Panc1 (cell line): ENCODE results near the gene CEACAM21. TPM values are rescaled to one million over a fixed set of nuclear protein-coding genes. Genes with fewer than 3 reads are reported as not detected.

ENCODE experiments used
- ATAC-seq: fragments of 200-7000 bp; cut with Tn5 transposase; 2 replicates; pipeline ENCODE4 v1.9.1; 2020; ENCODE audit warnings: mild to moderate bottlenecking, moderate library complexity
- BruUV-seq: library from RNA; stranded (reverse); fragments of 400-500 nt; replicated peaks from 2 replicates; lab custom pipeline; 2021; lab: Mats Ljungman, UMichigan
- CTCF ChIA-PET: fragments of 300-600 bp; sonication (Branson Sonifier 250); formaldehyde crosslinking; loops from one replicate; lab custom pipeline; 2022; ENCODE audit warnings: antibody characterized with exemption; lab: Charles Lee
- POLR2A ChIA-PET: fragments of 300-600 bp; sonication (Branson Sonifier 250); formaldehyde crosslinking; loops from one replicate; lab custom pipeline; 2022; ENCODE audit warnings: antibody characterized with exemption; lab: Charles Lee
- DNase-seq: peaks from one replicate; pipeline ENCODE4 v3.0.0-alpha.2; 2010; ENCODE audit warnings: low read depth, low spot score
- H3K27ac ChIP-seq: 2 replicates; pipeline ENCODE4 v1.5.1; 2011; ENCODE audit warnings: mild to moderate bottlenecking, low read length, inconsistent platforms
- H3K27me3 ChIP-seq: fragments of 200-500 bp; sonication (Bioruptor generic); 2 replicates; pipeline ENCODE4 v1.6.0; 2014; ENCODE audit warnings: low read length, inconsistent platforms; ENCODE audit not compliant: control insufficient read depth, insufficient read depth
- H3K36me3 ChIP-seq: fragments of 200-500 bp; sonication (Bioruptor generic); 2 replicates; pipeline ENCODE4 v1.5.1; 2014; ENCODE audit warnings: inconsistent platforms, mild to moderate bottlenecking, low read length, moderate library complexity; ENCODE audit not compliant: control insufficient read depth, insufficient read depth
- H3K4me1 ChIP-seq: 2 replicates; pipeline ENCODE4 v1.5.1; 2011; ENCODE audit warnings: inconsistent platforms, mild to moderate bottlenecking, low read length, moderate library complexity; ENCODE audit not compliant: control insufficient read depth, insufficient read depth
- H3K4me3 ChIP-seq, 2 experiments: 2 replicates each; pipeline ENCODE4 v1.5.1; 2011 to 2012; ENCODE audit warnings: low read depth in 2 of 2, low read length in 2 of 2, mild to moderate bottlenecking in 2 of 2, inconsistent platforms in 1 of 2, moderate library complexity in 1 of 2
- H3K9me3 ChIP-seq: fragments of 200-500 bp; sonication (Bioruptor generic); 2 replicates; pipeline ENCODE4 v1.5.1; 2014; ENCODE audit warnings: low read depth, mild to moderate bottlenecking, inconsistent platforms, low read length, moderate library complexity; ENCODE audit not compliant: control insufficient read depth, insufficient read depth
- POLR2AphosphoS5 ChIP-seq: IDR thresholded peaks from 2 replicates; pipeline ENCODE4 v1.6.1; 2012; ENCODE audit warnings: mild to moderate bottlenecking, low read depth, low read length, moderate library complexity
- REST ChIP-seq, 2 experiments: IDR thresholded peaks; 2 replicates each; pipeline ENCODE4 v1.6.1; 2011 to 2012; ENCODE audit warnings: low read depth in 2 of 2, control low read depth in 1 of 2, low read length in 1 of 2, mild to moderate bottlenecking in 1 of 2, moderate library complexity in 1 of 2; ENCODE audit not compliant: insufficient read depth in 1 of 2
- SIN3A ChIP-seq: IDR thresholded peaks from 2 replicates; pipeline ENCODE4 v1.6.1; 2012; ENCODE audit warnings: low read depth, mild to moderate bottlenecking, low read length, moderate library complexity, borderline replicate concordance; ENCODE audit not compliant: insufficient read depth
- TCF7L2 ChIP-seq: IDR thresholded peaks from 2 replicates; pipeline ENCODE4 v1.6.1; 2011; ENCODE audit warnings: mild to moderate bottlenecking, low read depth, low read length, inconsistent platforms
- in situ Hi-C: cut with HindIII; loops from 2 replicates; pipeline ENCODE4 v1.10.0; 2016; ENCODE audit warnings: low sequenced_read_pairs, low pct_unique_long_range_greater_than_20kb
- intact Hi-C: fragments of 100-400 bp; cut with micrococcal nuclease; formaldehyde crosslinking; loops from one replicate; pipeline ENCODE4 v1.10.0; 2022; ENCODE audit not compliant: unreplicated experiment
- total RNA-seq: library from RNA; stranded (reverse); gene quantifications from one replicate; pipeline ENCODE4 v1.2.1, GENCODE V29; 2021; ENCODE audit not compliant: unreplicated experiment
- TF ChIP-seq, protein P1 (sequence below): fragments of 450-650 bp; IDR thresholded peaks from 2 replicates; pipeline ENCODE4 v1.5.1; 2017; ENCODE audit warnings: mild to moderate bottlenecking

CEACAM21 gene
- total RNA-seq, 1 experiment from 2014 or later, result not detected

GRCh38 chr19:41621226-41621625 is 45.3 kb downstream of the CEACAM21 start:
- TF ChIP-seq POLR2AphosphoS5 (no peak), REST (IDR thresholded peaks at IDR 0.05; ENCODE audit: insufficient read depth in 1 of 2, low read depth in 2 of 2, low read length in 1 of 2) (no peak), TCF7L2 (no peak), SIN3A (no peak)
- TF ChIP-seq, protein P1, sequence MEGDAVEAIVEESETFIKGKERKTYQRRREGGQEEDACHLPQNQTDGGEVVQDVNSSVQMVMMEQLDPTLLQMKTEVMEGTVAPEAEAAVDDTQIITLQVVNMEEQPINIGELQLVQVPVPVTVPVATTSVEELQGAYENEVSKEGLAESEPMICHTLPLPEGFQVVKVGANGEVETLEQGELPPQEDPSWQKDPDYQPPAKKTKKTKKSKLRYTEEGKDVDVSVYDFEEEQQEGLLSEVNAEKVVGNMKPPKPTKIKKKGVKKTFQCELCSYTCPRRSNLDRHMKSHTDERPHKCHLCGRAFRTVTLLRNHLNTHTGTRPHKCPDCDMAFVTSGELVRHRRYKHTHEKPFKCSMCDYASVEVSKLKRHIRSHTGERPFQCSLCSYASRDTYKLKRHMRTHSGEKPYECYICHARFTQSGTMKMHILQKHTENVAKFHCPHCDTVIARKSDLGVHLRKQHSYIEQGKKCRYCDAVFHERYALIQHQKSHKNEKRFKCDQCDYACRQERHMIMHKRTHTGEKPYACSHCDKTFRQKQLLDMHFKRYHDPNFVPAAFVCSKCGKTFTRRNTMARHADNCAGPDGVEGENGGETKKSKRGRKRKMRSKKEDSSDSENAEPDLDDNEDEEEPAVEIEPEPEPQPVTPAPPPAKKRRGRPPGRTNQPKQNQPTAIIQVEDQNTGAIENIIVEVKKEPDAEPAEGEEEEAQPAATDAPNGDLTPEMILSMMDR, result no peak
- H3K4me3 ChIP-seq, result no peak overlapping the region

GRCh38 chr19:41621654-41622053 is 45.7 kb downstream of the CEACAM21 start:
- no peak overlapping the region for H3K4me3 ChIP-seq
- ATAC-seq (no peak), DNase-seq (no peak)
- no peaks in the 10 kb centered on the region for H3K36me3 ChIP-seq
- no peaks in the 10 kb centered on the region for H3K4me1 ChIP-seq
- no peak overlapping the region for H3K27ac ChIP-seq
- no peaks in the 10 kb centered on the region for H3K9me3 ChIP-seq
- ChIA-PET CTCF (no interaction called here), POLR2A (no interaction called here)
- TF ChIP-seq TCF7L2 (no peak), POLR2AphosphoS5 (no peak), SIN3A (no peak), REST (IDR thresholded peaks at IDR 0.05; ENCODE audit: insufficient read depth in 1 of 2, low read depth in 2 of 2, low read length in 1 of 2) (no peak)
- TF ChIP-seq, protein P1, result no peak
- in situ Hi-C loops, result no loop called here
- intact Hi-C loops, result no loop called here
- BruUV-seq, result no TSS peak
- H3K27me3 ChIP-seq, result no peaks in the 10 kb centered on the region; the same call in 1 of the 2 replicates

More at GRCh38 chr19:41621226-41621625, 45.3 kb downstream of the CEACAM21 start:
- H3K36me3 ChIP-seq, result no peaks in the 10 kb centered on the region
- no peaks in the 10 kb centered on the region for H3K9me3 ChIP-seq
- H3K4me1 ChIP-seq, result no peaks in the 10 kb centered on the region
- ChIA-PET POLR2A (no interaction called here), CTCF (no interaction called here)
- in situ Hi-C loops, result no loop called here
- no peak for ATAC-seq
- H3K27ac ChIP-seq, result no peak overlapping the region
- no TSS peak for BruUV-seq
- intact Hi-C loops, result no loop called here
- no peak for DNase-seq
- no peaks in the 10 kb centered on the region; the same call in 1 of the 2 replicates for H3K27me3 ChIP-seq
